H1 (cell line): ENCODE results near the gene GNAI2. TPM values are rescaled to one million over a fixed set of nuclear protein-coding genes. Genes with fewer than 3 reads are reported as not detected.

Experiments
- MAX ChIP-seq: IDR thresholded peaks from 2 replicates; pipeline ENCODE4 v1.6.1; 2012; ENCODE audit warnings: inconsistent platforms
- TBP ChIP-seq: IDR thresholded peaks from 2 replicates; pipeline ENCODE4 v1.6.1; 2011; ENCODE audit warnings: low read depth, low read length, improper control_type of control experiment
- polyA plus RNA-seq, 7 experiments: library from polyadenylated mRNA; depleted of rRNA in 3 of 7; stranded (reverse) in 5 of 7; unstranded in 2 of 7; fragments of >200 nt in 5 of 7; fragments of 200-250 nt in 2 of 7; gene quantifications; 1 replicate in 5 of 7; 2 replicates in 1 of 7; 4 replicates in 1 of 7; pipeline versions ENCODE4 v1.2.1 to v1.2.3, GENCODE V29; 2011 to 2013; ENCODE audit warnings: missing spikeins in 2 of 7, mixed read lengths in 2 of 7
- total RNA-seq: library from RNA; stranded (reverse); fragmentation: NEBNext Ultra II Directional; extraction: Animal tissue kit (Norgen Biotek cat#: 25700); gene quantifications from 2 replicates; pipeline ENCODE4 v1.2.1, GENCODE V29; 2021

GNAI2 gene
- total and polyA plus RNA-seq, 2 of the 8 experiments (the other 6 are each of a cell fraction or from before 2014, with no cell fraction given): 168 to 539 TPM

- TF ChIP-seq MAX (peak; percentile 45; the same call in 1 of the 2 replicates), TBP (peak; percentile 86)
Observed at GRCh38 chr3:50235716-50236483, at the start of gene GNAI2 (continued).
